Esophagus squamous epithelium (tissue), 5 donors: ENCODE data around the gene TEKT5. TPM values are rescaled to one million over a fixed set of nuclear protein-coding genes. Genes with fewer than 3 reads are reported as not detected.

ENCODE experiments used
- DNase-seq: peaks from one replicate; lab custom pipeline; 2025; lab: John Stamatoyannopoulos, UW
- H3K27ac ChIP-seq, 4 donors: fragments of 200-600 bp; sonication (generic); one replicate each; pipeline ENCODE4 v1.5.1; 2016 to 2019; ENCODE audit warnings: mild to moderate bottlenecking in 1 of 4
- H3K27me3 ChIP-seq, 4 donors: fragments of 200-600 bp; sonication (generic); 1 replicate in 3 of 4; 2 replicates in 1 of 4; pipeline versions ENCODE4 v1.5.1 to v1.6.0; 2017 to 2021; ENCODE audit warnings: antibody characterized with exemption in 1 of 4
- H3K36me3 ChIP-seq, 3 donors: fragments of 200-600 bp; sonication (generic); one replicate each; pipeline ENCODE4 v1.5.1; 2016 to 2019
- H3K4me1 ChIP-seq, 3 donors: fragments of 200-600 bp; sonication (generic); one replicate each; pipeline ENCODE4 v1.5.1; 2017 to 2019
- H3K4me3 ChIP-seq, 4 donors: fragments of 200-600 bp; sonication (generic); 1 replicate in 3 of 4; 2 replicates in 1 of 4; pipeline ENCODE4 v1.5.1; 2016 to 2019; ENCODE audit warnings: mild to moderate bottlenecking in 2 of 4, moderate library complexity in 1 of 4
- H3K9me3 ChIP-seq, 3 donors: fragments of 200-600 bp; sonication (generic); one replicate each; pipeline ENCODE4 v1.5.1; 2016 to 2019
- POLR2A ChIP-seq, 4 donors: fragments of 450-650 bp; IDR thresholded peaks; one replicate each; pipeline ENCODE4 v1.6.1; 2017; ENCODE audit warnings: antibody characterized with exemption in 4 of 4, mild to moderate bottlenecking in 4 of 4, moderate library complexity in 3 of 4
- WGBS, 2 donors: methylation state at CpG; one replicate each; pipeline ENCODE4 v1.1.5; 2018; 5-methylcytosine and 5-hydroxymethylcytosine counted together
- intact Hi-C: fragments of 100-400 bp; cut with DNase I; formaldehyde crosslinking; loops from one replicate; pipeline ENCODE4 v1.15.0; 2022
- total RNA-seq, 4 donors: library from RNA; depleted of rRNA; stranded (reverse); fragments of >200 nt; gene quantifications; one replicate each; pipeline ENCODE4 v1.1.0, GENCODE V29; 2016
- TF ChIP-seq, protein P1 (sequence below), 6 experiments: fragments of 450-650 bp in 4 of 6; fragments of 200-600 bp in 2 of 6; sonication (generic) in 2 of 6; IDR thresholded peaks; one replicate each; pipeline ENCODE4 v1.5.1; 2016 to 2019; ENCODE audit warnings: antibody characterized with exemption in 6 of 6, mild to moderate bottlenecking in 4 of 6, moderate library complexity in 4 of 6
- donor health status: DM: yes; HTN: yes; CAD: no.

The TEKT5 gene
- total RNA-seq, 4 donors from 2014 or later = not detected

DNA sequence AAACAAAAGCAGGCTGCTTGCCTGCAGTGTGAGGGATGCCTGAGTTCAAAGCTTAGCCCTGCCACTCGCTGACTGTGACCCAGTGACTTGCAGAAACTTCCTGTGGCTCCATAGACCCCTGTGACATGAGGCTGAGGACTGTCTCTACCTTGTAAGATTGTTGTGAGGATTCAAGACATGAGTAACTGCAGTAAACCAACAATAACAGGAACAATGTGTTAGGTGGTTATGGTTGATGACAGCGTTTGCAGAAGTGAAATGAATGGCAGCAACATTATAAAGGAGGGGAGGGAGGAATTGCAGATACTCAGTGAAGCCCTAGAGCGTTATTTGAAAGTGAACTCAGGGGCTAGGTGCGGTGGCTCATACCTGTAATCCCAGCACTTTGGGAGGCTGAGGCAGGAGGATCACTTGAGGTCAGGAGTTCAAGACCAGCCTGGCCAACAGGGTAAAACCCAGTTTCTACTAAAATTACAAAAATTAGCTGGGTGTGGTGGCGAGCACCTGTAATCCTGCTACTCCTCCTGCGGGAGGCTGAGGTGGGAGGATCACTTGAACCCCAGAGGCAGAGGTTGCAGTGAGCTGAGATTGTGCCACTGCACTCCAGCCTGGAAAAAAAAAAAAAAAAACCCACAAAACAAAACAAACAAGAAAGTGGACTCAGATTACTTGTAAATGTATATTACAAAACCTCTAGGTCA is 80.8 kb downstream of the TEKT5 start:
- Histone ChIP-seq H3K27me3 (no peaks in the 10 kb centered on the region), H3K4me1 (peaks cover 22 to 57% (median 30%) of the 10 kb centered on the region in 3 donors), H3K4me3 (no peak overlapping the region), H3K27ac (no peak overlapping the region), H3K36me3 (no peaks in the 10 kb centered on the region), H3K9me3 (no peaks in the 10 kb centered on the region)
- WGBS, 2 donors = 71 to 79% methylated on average over 6 of the region's 6 CpGs
- TF ChIP-seq, protein P1, sequence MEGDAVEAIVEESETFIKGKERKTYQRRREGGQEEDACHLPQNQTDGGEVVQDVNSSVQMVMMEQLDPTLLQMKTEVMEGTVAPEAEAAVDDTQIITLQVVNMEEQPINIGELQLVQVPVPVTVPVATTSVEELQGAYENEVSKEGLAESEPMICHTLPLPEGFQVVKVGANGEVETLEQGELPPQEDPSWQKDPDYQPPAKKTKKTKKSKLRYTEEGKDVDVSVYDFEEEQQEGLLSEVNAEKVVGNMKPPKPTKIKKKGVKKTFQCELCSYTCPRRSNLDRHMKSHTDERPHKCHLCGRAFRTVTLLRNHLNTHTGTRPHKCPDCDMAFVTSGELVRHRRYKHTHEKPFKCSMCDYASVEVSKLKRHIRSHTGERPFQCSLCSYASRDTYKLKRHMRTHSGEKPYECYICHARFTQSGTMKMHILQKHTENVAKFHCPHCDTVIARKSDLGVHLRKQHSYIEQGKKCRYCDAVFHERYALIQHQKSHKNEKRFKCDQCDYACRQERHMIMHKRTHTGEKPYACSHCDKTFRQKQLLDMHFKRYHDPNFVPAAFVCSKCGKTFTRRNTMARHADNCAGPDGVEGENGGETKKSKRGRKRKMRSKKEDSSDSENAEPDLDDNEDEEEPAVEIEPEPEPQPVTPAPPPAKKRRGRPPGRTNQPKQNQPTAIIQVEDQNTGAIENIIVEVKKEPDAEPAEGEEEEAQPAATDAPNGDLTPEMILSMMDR (IDR thresholded peaks at IDR 0.05) = no peak
- TF ChIP-seq POLR2A (IDR thresholded peaks at IDR 0.05) = no peak
- no peak for DNase-seq
- intact Hi-C loops = no loop called here

DNA sequence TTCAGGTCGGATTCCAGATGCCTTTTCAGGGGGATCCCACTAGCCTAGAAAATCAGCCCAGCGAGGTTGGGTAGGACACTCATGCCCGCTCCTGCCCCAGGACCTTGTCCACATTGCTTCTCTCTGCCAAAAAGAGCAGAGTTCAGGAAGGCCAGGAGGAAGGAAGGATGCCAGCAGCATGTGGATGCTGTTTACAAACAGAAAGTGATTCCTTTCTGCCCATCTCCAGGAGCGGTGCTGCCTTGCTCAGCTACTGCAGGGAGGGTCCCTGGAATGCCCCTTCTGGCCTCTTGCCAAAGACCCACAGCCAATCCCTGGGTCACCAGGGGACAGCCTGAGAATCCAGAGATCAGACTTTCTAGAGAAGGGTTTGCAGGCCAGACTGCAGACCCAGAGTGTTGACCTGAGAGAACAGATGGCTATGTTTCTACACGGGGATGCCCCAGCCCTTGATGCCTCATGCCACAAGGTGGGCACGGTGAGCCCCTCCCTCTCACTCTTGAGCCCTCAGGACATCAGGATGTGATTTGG is 82.0 kb downstream of the TEKT5 start:
- Histone ChIP-seq H3K36me3 (no peaks in the 10 kb centered on the region), H3K4me3 (no peak overlapping the region), H3K27ac (no peak overlapping the region), H3K27me3 (no peaks in the 10 kb centered on the region), H3K4me1 (peaks cover 10 to 49% (median 19%) of the 10 kb centered on the region in 3 donors), H3K9me3 (no peaks in the 10 kb centered on the region)
- DNase-seq = no peak
- 45 to 53% methylated on average over 3 to 5 of the region's 6 CpGs for WGBS, 2 donors
- intact Hi-C loops = no loop called here
- TF ChIP-seq POLR2A (IDR thresholded peaks at IDR 0.05) = no peak
- TF ChIP-seq, protein P1 (IDR thresholded peaks at IDR 0.05) = no peak

DNA sequence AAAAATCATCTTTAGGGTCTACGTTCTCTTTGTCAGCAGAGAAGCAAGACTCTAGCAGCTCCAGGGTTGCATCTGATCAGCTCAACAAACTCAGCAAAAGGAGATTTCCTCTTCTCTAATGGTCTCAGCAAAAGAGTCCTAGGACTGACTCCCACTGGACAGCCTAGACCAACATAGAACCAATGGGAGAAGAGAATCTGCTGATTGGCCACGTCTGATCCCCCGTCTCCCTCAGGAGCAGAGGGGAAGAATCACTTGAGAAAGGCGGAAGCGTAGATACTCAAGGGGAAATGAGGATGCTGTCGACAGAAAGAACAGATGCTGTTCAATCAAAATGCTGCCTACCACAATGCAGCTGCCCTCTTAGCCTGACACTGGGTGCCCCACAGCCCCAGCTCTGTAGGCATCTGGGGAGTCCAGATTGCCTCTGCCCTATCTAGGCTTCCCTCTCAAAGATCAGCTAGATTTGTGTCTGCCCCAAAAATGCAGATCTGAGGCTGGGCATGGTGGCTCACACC is 82.8 kb downstream of the TEKT5 start:
- Histone ChIP-seq H3K4me1 (peaks cover 2 to 41% (median 11%) of the 10 kb centered on the region in 3 donors), H3K27me3 (no peaks in the 10 kb centered on the region), H3K36me3 (no peaks in the 10 kb centered on the region), H3K4me3 (no peak overlapping the region), H3K9me3 (no peaks in the 10 kb centered on the region), H3K27ac (no peak overlapping the region)
- TF ChIP-seq, protein P1 (IDR thresholded peaks at IDR 0.05) = no peak
- no peak for TF ChIP-seq POLR2A (IDR thresholded peaks at IDR 0.05)
- intact Hi-C loops = no loop called here
- WGBS, 2 donors = 62 to 88% methylated on average over 5 to 6 of the region's 6 CpGs
- DNase-seq = no peak

DNA sequence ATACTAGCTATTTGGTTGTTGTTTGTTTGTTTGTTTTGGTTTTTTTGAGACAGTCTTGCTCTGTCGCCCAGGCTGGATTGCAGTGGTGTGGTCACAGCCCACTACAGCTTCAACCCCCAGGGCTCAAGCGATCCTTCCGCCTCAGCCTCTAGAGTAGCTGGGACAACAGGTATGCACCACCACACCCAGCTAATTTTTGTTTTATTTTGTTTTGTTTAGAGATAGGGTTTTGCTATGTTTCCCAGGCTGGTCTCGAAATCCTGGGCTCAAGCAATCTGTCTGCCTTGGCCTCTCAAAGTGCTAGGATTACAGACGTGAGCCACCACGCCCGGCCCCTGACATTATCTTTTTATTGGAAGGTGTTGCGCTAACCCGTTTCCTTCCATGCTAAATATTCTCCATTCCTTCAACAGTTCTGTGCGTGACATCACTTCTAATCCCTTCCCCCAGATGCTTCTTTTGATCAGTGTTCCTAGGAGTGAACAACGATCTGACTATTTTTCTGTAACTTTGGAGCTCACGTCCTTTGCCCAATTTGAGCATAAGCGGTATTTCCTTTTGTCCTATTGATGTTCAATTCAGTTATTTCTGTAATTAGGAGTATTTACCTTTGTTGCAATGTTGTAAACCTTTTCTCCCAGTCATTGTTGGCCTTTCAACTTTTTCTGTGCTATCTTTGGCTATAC is 84.1 kb downstream of the TEKT5 start:
- H3K27me3 ChIP-seq = no peaks in the 10 kb centered on the region
- H3K36me3 ChIP-seq = no peaks in the 10 kb centered on the region
- no peak for DNase-seq
- peaks cover 0 to 28% (median 6%) of the 10 kb centered on the region in 3 donors for H3K4me1 ChIP-seq
- peak overlapping the region in 3 of 4 donors; percentile 14 to 20 (median 19) for H3K27ac ChIP-seq
- WGBS, 2 donors = 63 to 72% methylated on average over 13 of the region's 13 CpGs
- intact Hi-C loops = no loop called here
- no peak overlapping the region for H3K4me3 ChIP-seq
- TF ChIP-seq POLR2A (IDR thresholded peaks at IDR 0.05) = no peak
- TF ChIP-seq, protein P1 (IDR thresholded peaks at IDR 0.05) = no peak
- no peaks in the 10 kb centered on the region for H3K9me3 ChIP-seq

DNA sequence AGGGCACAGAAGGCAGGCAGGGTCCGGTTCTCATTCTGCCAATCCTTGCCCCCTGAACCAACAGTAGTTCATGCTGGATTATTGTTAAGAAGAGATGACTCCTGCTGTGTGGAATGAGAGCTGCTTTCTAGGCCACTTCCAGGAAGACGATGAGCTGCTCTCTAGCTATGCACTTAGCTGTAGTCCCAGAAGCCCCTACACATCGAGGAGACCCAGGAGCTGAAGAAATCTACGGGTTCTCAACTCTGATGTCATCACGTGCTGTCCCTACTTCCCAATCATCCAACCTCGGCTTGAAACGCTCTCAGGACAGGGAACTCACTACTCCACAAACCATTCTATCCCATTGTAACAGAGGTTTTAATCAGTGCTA is 85.3 kb downstream of the TEKT5 start:
- 62 to 69% methylated on average over 5 to 6 of the region's 7 CpGs for WGBS, 2 donors
- H3K36me3 ChIP-seq = no peaks in the 10 kb centered on the region
- H3K9me3 ChIP-seq = no peaks in the 10 kb centered on the region
- H3K4me1 ChIP-seq = peaks cover 0 to 28% (median 6%) of the 10 kb centered on the region in 3 donors
- TF ChIP-seq, protein P1 (IDR thresholded peaks at IDR 0.05) = no peak
- TF ChIP-seq POLR2A (IDR thresholded peaks at IDR 0.05) = no peak
- intact Hi-C loops = no loop called here
- DNase-seq = no peak
- peak overlapping the region in 1 of 4 donors; percentile 26 for H3K27ac ChIP-seq
- H3K4me3 ChIP-seq = no peak overlapping the region
- H3K27me3 ChIP-seq = no peaks in the 10 kb centered on the region
